Midbrain (tissue), 1 donor: ENCODE results near the gene MTR.

ENCODE experiments used
- DNase-seq: peaks from one replicate; lab custom pipeline; 2025; lab: John Stamatoyannopoulos, UW

The MTR gene

DNA sequence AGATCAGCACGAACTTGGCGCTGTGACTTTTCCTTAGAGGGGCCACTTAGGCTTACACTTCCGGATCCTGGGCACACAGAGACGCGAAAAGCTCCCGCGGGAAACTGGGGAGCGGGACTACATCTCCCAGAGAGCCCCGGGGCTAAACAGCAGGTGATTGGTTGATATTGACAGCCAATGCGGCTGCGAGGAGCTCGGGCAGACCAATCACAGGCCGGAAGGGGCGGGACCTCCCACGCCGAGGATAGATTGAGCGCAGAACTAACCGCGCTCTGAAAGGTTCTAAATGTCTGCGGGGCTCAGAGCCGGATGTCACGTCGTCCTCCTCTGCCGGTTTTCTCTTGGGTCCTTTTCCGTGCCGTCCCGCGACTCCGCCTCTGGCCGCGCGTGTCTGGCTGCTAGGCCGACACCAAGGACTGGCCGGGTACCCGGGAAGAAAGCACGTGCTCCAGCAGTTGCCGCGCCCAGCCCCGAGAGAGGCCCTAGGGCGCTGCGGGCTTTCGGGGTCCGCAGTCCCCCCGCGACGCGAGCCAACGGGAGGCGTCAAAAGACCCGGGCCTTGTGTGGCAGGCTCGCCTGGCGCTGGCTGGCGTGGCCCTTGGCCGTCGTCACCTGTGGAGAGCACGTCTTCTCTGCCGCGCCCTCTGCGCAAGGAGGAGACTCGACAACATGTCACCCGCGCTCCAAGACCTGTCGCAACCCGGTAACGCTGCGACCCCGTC, at the start of gene MTR:
TSS of gene MTR (plus strand) at position 258 of the 722 bp plus-strand sequence. CDS start at position 670, 412 bp downstream.
- DNase-seq = peak; percentile 98

DNA sequence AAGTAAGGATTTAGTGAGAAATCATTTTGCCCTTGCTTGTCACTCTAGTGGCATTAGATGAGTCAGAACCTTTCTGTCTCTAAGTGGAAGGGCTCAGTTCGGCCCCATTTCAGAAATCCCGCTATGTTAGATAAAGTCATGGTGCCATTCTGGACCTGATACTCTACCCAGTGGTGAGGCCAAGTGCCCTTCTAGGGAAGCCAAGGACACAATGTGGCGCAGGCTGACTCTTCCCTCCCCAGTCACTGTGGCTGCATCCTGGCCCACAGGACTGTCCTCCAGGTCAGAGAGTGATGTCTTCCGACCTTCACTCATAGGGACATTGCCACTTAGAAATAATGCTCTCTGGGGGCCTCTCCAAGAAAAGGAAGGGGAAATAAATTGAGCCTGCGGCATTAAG, 48.3 kb upstream of the MTR start:
- no peak for DNase-seq

DNA sequence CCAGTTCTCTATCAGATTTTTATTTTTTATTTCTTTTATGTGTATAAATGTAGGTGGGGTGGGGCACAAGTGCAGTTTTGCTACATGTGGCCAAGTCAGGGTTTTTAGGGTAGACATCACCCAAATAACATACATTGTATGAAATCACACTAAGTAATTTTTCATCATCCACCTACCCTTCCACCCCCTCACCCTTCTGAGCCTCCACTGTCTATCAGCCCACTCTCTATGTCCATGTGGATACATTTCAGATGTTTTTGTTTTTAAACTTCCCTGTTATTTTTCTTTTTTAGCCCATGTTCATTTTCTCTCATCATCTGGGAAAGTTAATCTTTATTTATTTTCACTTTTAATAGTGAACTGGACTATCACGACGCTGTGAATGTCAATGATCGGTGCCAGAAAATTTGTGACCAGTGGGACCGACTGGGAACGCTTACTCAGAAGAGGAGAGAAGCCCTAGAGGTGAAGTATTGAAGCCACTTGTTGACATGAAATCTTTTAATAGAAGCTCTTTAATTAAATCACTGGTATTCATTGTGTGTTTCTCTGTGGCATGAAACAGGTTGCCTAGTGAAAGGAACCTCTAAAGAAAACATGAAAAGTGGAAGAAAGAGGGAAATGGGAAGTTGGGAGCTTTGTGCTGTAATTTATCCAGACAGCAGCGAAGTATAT, 47.6 kb upstream of the MTR start:
- no peak for DNase-seq

DNA sequence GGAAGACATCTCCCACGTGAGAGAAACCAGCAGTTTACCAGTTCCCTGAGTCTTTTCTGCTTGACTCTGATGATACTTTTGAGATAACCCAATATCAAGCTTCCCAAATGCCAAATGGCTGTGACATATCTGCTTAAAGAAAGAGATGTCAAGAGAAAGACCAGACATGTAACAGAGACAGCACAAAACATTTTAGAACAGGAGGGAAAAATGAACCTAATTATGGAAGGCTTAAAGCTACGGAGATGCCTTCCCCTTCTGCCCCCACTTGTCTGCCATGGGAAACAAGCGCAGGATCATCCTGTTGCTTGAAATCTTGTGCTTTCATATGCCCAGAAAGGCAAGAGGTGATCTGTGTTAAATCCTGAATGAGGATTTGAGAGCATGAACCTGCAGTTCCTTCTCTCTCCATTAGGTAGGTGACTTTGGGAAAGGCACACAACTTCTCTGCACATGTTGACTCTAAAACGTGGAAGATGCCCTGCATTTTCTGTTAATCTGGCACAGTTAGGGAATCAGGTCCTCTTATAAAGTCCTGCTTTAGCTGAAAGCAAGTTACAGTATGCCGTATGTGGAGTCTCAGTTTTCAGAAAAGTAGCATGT, 46.7 kb upstream of the MTR start:
- DNase-seq = no peak

DNA sequence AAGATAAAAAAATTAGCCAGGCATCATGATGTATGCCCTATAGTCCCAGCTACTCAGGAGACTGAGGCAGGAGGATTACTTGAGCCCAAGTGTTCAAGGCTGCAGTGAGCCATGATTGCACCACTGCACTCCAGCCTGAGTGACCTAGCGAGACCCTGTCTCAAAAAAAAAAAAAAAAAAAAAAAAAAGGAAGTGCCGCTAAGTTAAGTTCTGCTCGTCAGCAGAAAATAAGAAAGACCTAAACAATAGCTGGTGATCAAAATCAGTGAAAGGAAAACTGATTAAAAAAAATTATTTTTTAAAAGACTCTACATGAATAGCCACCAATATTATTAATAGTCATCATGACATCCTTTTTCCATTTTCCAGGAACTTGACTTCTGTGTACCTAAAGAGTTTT, 44.2 kb upstream of the MTR start:
- no peak for DNase-seq

DNA sequence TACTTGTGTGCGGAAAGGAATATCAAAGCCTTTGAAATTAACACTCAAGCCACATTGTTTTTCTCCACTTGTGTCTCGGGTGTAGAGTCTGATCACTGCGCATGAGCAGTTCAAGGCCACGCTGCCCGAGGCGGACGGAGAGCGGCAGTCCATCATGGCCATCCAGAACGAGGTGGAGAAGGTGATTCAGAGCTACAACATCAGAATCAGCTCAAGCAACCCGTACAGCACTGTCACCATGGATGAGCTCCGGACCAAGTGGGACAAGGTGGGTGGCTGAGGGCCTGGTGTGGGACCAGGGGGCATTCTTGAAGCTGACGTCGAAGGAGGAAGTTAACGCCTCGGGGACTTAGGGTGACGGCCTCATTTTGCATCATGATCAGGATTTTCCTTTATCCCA, 43.7 kb upstream of the MTR start:
- no peak for DNase-seq

DNA sequence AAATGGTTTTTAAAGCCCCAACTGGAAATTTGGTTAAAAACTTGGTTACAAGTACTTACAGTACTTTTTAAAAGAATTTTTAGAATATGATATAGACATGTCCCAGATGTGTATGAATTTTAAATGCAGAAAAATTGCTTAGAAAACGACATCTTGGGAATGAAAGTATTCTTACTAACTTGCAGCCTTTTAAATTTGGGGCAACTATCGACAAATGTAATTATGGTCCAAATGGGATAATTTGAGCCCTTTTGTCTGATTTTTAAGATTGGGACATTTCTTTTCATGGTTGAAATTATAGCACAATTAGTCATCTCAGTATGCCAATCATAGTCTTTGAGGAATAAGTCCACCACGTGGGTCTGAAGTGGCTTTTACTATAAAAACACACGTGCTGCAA, 43.2 kb upstream of the MTR start:
- no peak for DNase-seq

DNA sequence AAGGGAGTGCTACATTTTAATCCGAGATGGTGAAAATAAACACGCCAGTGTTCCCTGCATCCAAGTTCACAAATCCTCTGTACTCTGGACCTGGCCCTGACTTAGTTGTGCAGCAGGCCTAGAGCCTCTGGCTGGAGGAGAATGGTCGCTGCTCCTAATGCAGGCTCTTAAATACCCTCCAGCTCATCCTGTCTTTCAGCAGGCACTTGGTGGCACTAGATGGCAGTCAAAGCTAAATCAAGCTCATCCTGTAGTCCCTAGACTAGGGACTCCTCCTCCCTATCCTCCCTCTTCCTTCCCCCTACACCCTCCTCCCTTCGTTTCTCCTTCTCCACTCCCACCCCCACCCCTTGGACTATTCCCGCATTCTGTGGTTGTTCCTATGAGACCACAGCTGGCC, 41.6 kb upstream of the MTR start:
- no peak for DNase-seq

DNA sequence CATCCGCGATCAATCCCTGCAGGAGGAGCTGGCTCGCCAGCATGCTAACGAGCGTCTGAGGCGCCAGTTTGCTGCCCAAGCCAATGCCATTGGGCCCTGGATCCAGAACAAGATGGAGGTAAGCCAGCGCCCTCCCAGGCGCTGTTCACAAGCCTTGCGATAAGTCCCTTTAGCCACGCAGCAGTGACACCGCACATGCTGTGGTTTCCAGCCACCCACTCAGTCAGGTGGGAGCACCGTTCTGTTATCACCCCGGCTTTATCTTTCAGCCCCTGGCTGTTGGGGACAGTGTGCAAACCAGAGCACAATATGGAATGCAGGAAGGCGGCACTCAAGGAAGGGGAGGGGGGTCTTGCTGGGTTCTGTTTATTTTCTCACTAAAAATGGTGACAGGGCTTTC, 41.1 kb upstream of the MTR start:
- no peak for DNase-seq

DNA sequence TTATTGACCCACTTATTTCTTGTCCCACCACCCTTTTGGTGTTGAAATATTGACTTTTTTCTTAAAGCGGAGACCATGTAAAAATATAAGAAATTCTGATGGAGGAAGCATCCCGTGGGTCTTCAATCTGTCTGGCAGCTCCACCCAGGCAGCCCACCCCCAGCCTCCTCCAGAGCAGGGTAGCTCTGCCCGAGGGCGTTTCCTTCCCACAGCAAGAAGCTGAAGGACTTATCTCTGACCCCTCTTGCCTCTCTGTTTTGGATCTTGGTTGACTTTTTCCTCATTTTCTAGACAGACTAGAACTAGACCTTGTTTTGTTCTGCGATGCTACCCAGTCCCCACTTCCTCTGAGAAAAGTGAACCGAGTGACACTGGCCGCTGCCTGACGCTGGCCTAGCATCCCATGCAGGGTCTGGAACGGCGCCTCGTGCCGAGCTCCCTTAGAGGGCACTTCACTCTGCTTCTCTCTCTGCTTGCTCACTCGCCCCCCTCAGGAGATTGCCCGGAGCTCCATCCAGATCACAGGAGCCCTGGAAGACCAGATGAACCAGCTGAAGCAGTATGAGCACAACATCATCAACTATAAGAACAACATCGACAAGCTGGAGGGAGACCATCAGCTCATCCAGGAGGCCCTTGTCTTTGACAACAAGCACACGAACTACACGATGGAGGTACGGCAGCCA, 40.4 kb upstream of the MTR start:
- no peak for DNase-seq

DNA sequence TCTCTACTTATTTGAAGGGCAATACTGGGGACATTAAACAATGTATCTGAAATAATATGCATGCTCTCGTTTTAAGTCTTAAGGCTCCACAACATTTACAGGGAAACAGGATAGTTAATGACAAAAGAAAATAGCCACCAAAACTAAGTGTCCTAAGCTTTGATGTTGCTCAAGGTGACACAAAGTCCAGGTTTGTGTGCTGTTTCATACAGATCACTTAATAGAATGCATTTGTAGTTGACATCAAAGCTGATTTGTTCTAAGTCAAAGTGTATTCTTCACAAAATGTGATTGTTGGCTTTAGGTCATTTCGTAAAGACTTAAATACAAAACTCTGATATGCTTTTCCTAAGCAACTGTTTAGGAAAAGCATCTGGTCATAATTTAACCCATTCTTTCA, 37.5 kb upstream of the MTR start:
- no peak for DNase-seq

DNA sequence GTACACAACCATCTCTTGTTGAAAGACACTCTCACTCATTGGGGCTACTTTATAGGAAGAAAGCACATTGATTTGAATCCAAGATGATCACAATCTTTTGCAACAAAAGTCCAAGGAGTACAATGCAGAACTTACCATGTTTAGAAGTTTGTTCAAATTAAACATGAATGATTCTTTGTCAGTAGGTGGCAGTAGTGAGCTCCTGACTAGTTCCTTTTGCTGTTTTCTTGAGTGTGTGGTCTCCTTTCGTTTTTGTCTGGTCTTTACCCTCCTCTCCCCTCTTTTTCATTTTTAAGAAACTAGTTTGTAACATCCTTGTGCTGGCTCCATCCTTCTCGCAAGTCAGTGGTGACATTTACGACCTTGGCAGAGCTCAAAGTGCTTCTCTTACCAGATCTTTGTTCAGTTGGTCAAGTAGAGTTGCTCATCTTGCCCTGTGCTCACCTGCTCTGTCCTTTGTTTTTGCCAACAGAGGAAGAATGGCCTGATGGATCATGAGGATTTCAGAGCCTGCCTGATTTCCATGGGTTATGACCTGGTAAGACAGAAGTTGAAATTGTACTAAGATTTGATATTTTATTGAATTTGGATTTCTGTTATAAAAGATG, 35.7 kb upstream of the MTR start:
- DNase-seq = peak; percentile 16

DNA sequence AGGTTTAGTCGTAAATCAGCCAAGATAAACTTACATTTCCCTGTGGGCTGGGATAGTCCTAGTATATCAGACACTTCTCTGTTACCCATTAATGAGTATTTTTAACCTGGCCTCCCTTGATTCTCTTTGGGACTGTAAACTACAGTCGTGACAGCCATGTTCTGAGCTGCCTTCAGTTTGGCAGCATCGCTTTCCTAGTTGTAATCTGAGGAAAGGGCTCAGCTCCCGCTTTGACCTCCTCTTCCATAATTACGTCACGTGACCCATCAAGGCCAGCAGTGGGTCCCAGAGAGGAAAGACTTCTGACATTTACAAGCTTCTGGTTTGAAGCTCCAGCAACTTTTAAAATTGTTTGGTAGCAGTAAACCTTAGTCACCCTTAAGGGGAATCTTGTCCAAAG, 34.6 kb upstream of the MTR start:
- no peak for DNase-seq

DNA sequence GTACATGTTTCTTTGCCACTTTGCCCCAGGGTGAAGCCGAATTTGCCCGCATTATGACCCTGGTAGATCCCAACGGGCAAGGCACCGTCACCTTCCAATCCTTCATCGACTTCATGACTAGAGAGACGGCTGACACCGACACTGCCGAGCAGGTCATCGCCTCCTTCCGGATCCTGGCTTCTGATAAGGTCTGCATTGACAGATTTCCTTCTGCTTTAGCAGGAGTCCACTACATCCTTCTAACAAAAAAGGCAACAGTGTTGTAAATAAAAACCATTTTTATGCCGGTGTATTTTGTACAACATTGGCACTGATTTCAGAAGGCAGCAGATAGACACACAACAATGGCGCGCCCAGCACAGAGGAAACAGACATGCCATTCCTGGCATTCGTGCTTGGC, 34.1 kb upstream of the MTR start:
- no peak for DNase-seq

DNA sequence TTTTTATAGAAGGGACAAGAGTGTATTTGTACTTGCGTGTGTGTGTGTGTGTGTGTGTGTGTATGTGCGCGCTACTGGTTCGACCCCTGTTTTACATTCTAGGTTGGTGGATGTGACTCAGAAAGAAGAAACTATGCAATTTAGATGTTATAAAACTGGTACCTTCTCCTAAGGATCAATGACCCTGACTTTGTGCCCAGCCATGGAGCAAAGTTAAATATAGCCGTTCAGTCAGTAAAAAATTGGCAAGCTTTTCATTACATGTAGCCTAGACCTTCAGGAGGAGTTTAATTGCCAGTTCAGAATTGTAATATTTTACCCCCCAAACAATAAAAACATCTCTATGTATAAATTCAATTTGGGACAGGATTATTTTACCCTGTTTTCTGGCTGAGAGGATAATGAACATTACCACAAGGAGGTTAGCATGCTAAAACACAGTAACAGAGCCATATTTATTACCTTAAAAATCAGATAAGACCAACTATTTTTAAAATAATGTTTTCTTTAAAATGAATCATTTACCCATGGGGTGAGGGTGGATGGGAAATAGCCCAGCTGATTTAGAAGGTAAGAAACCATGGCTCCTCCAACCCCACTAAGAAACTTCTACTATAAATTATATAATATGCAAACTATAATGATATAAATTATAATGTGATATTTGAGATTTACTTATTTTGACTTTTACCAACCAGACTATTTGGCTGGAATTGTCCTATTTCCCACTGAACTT, 33.5 kb upstream of the MTR start:
- no peak for DNase-seq

DNA sequence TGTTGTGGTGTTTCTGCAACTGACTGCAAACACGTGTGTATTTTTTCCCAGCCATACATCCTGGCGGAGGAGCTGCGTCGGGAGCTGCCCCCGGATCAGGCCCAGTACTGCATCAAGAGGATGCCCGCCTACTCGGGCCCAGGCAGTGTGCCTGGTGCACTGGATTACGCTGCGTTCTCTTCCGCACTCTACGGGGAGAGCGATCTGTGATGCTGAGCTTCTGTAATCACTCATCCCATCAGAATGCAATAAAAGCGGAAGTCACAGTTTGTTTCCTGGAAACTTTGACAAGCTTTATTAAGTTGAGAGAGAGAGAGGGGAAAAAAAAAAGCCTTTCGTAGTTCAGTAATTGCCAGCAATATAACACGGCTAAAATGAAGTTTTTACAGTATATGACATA, 32.7 kb upstream of the MTR start:
- DNase-seq = no peak

DNA sequence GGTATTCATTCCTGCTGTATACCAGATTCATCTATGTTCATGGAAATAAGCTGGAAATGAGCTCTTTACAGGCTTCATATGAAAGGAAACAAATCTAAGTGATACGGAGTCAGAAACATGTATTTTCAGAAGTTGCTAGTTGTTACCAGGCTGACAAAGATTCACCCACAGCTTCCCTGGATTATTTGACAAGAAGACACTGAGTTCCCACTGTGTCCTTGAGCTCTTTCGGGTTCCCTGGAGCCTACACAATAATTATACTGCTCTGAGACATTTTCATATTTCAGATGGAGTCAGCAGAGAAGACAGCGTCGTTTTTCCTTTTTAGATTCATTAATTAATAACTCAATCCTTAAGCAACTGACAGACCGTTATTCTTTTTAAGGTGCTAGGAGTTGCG, 29.3 kb upstream of the MTR start:
- no peak for DNase-seq

DNA sequence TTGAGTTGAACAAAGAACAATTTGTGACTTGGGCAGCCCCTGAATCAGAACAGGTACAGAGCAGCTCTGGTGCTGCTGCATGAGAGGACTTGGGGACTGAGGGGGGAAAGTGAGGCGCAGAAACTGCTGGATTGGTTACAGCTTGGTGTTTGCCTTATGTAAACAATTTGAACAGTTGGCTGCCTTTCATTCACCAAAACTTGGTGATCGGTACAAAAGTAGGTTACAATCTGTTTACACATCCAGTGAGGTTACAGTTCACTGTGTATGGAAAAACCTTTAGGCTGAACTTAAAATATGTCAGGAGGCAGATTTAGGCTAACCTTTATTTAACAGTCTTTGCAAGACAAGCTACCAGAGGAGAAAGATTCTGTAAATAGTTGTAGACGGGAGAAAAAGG, 28.6 kb upstream of the MTR start:
- no peak for DNase-seq

DNA sequence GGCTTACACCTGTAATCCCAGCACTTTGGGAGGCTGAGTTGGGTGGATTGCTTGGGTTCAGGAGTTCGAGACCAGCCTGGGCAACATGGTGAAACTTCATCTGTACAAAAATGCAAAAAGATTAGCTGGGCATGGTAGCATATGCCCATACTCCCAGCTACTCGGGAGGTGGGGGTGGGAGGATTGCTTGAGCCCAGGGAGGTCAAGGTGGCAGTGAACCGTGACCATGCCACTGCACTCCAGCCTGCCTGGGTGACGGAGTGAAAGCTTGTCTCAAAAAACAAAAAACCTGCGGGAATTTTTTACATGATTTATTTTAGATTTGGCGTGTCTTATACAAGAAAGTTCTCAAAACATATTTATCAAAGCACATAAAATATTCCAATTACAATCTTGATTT, 27.8 kb upstream of the MTR start:
- DNase-seq = no peak

DNA sequence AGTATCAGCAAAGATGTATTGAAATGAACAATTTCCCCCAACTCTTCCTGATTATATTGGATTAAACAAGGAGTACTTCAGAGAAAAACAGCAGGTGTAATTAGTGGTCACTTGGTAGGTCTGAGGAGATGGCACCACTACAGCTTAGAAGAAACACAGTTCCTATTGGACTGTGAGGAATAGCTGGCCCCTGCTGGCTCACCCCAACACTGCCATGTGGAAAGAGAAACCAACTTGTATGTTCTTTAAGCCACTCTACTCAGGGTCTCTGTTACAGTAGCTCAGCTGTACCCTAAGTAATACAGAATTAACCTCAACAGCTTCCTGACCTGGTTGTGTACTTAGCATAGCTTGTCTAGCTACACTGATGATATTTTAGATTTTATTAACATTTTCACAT, 26.5 kb upstream of the MTR start:
- no peak for DNase-seq

DNA sequence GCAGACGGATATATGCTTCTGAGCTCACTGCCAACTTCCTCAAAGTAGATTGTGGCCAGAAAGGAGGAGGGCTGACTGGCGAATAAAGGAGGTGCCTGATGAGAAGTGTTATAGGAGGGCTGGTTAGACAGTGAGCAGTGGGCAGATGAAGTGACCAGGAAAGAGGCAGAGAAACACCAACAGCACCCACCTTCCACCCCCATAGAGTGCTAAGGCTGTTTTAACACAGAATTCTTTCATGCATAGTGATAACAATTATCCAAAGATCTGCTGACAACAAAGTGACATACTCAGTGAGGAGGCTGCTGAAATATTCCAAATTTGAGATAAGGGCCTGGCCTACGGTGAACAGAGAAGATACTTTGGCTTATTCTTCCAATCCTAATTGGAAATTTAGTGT, 21.2 kb upstream of the MTR start:
- no peak for DNase-seq

DNA sequence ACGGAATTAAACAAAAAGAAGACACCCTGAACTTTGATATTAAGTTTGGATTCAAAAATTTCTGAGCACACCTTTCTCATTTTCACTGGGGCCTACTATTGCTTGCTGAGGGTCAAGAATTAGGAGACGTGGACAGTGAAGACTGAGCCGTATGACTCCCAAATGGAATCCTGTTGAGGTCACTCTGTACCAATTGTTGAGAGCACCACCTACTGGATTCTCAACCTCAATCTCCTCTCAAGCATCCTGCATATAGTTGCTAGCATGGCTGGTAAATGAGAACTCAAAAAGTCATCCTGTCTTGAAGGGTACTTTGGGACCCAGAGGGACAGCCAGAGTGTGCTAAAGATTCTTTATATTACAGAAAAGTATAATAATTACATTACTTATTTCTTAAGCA, 20.2 kb upstream of the MTR start:
- peak; percentile 7 for DNase-seq
